HCT116 (cell line): ENCODE data around the gene ATP2C1.

Experiments
- CTCF ChIP-seq, 3 experiments: fragments of 200-600 bp in 1 of 3; sonication (generic) in 1 of 3; IDR thresholded peaks in 2 of 3; conservative IDR thresholded peaks in 1 of 3; 2 replicates each; pipeline ENCODE4 v1.5.1; 2012 to 2017; ENCODE audit warnings: low read depth in 2 of 3, low read length in 2 of 3, antibody characterized with exemption in 1 of 3, borderline replicate concordance in 1 of 3, control low read depth in 1 of 3, mild to moderate bottlenecking in 1 of 3, mixed read lengths in 1 of 3, mixed run types in 1 of 3, moderate library complexity in 1 of 3; ENCODE audit not compliant: insufficient read depth in 1 of 3
- ELF1 ChIP-seq: IDR thresholded peaks from 2 replicates; pipeline ENCODE4 v1.6.1; 2012; ENCODE audit warnings: low read depth, borderline replicate concordance
- JUND ChIP-seq: IDR thresholded peaks from 2 replicates; pipeline ENCODE4 v1.6.1; 2012
- MAX ChIP-seq: IDR thresholded peaks from 2 replicates; pipeline ENCODE4 v1.6.1; 2012
- POLR2A ChIP-seq: IDR thresholded peaks from 2 replicates; pipeline ENCODE4 v1.7.0; 2011; ENCODE audit warnings: borderline replicate concordance; ENCODE audit not compliant: insufficient read depth, insufficient read length; ENCODE audit errors: extremely low read depth
- POLR2AphosphoS5 ChIP-seq: IDR thresholded peaks from 2 replicates; pipeline ENCODE4 v1.6.1; 2011; ENCODE audit warnings: mild to moderate bottlenecking, low read depth, low read length, moderate library complexity
- YY1 ChIP-seq: IDR thresholded peaks from 2 replicates; pipeline ENCODE4 v1.6.1; 2011; ENCODE audit warnings: low read length, low read depth, moderate library complexity, mild to moderate bottlenecking; ENCODE audit not compliant: insufficient replicate concordance; ENCODE audit errors: extremely low read depth
- ZNF274 ChIP-seq: fragments of 200-500 bp; sonication (Bioruptor generic); IDR thresholded peaks from 2 replicates; pipeline ENCODE4 v1.6.1; 2014; ENCODE audit warnings: mild to moderate bottlenecking, low read depth, low read length, inconsistent platforms

GRCh38 chr3:130904491-130904890, 10.6 kb downstream of the ATP2C1 start:
- TF ChIP-seq ELF1: no peak
- TF ChIP-seq CTCF (IDR thresholded peaks at IDR 0.05 in 2 of 3, conservative IDR thresholded peaks at IDR 0.05 in 1 of 3; ENCODE audit: borderline replicate concordance in 1 of 3, insufficient read depth in 1 of 3, low read depth in 2 of 3, low read length in 2 of 3): no peak
- TF ChIP-seq YY1: no peak
- no peak for TF ChIP-seq POLR2AphosphoS5
- no peak for TF ChIP-seq ZNF274
- TF ChIP-seq MAX: no peak
- no peak for TF ChIP-seq POLR2A
- no peak for TF ChIP-seq JUND
